GM23338 (cell line): Measurements from ENCODE around the gene DGCR6L.

Experiments
- CTCF ChIP-seq, 2 experiments: fragments of 200-600 bp in 1 of 2; sonication (generic) in 1 of 2; conservative IDR thresholded peaks; 2 replicates each; pipeline versions ENCODE4 v1.5.1 to v1.6.1; 2016 to 2017; ENCODE audit warnings: antibody characterized with exemption in 2 of 2, low read depth in 2 of 2, mild to moderate bottlenecking in 2 of 2, moderate library complexity in 1 of 2
- EZH2 ChIP-seq: fragments of 200-600 bp; sonication (generic); IDR thresholded peaks from one replicate; pipeline ENCODE4 v1.8.0; 2017; ENCODE audit warnings: antibody characterized with exemption, mild to moderate bottlenecking, low read depth; ENCODE audit not compliant: unreplicated experiment
- EZH2phosphoT487 ChIP-seq: fragments of 200-600 bp; sonication (generic); IDR thresholded peaks from one replicate; pipeline ENCODE4 v1.8.1; 2018; ENCODE audit warnings: antibody characterized with exemption; ENCODE audit not compliant: unreplicated experiment
- POLR2AphosphoS5 ChIP-seq: IDR thresholded peaks from 2 replicates; pipeline ENCODE4 v1.6.1; 2016; ENCODE audit warnings: antibody characterized with exemption, low read depth
- ZNF462 ChIP-seq: fragments of 250-450 bp; sonication (Bioruptor Pico); IDR thresholded peaks from 2 replicates; pipeline ENCODE4 v1.5.0; 2020; ENCODE audit warnings: mild to moderate bottlenecking, moderate library complexity

- TF ChIP-seq CTCF (conservative IDR thresholded peaks at IDR 0.05; ENCODE audit: low read depth in 2 of 2) (no peak), EZH2phosphoT487 (no peak), POLR2AphosphoS5 (no peak), EZH2 (no peak), ZNF462 (CRISPR knock-in tag) (no peak)
Measured at GRCh38 chr22:20305894-20306645, 13.8 kb downstream of the DGCR6L start.
